GM18870 (cell line): ENCODE measurements around the gene RPRML.
"Not testable (repeated sequence)": the region's sequence is repeated elsewhere in the genome, so short reads cannot be mapped to it uniquely, and the experiment has no call there.

Source experiments
- ATAC-seq: cut with Tn5 transposase; IDR thresholded peaks from one replicate; pipeline ENCODE4 v1.9.1; 2021; ENCODE audit warnings: moderate library complexity; ENCODE audit not compliant: unreplicated experiment

Gene RPRML

GRCh38 chr17:46976626-46977270 lies 2.3 kb downstream of the RPRML start:
- ATAC-seq = no peak

- ATAC-seq = no peak
Observed at GRCh38 chr17:46975287-46975686, 3.8 kb downstream of the RPRML start.

GRCh38 chr17:46974086-46974485 lies 5.0 kb downstream of the RPRML start:
- no peak for ATAC-seq

- ATAC-seq = no peak
Observed at GRCh38 chr17:46972346-46972745, 6.7 kb downstream of the RPRML start.

- ATAC-seq = no peak
Observed at GRCh38 chr17:46971647-46972300, 7.3 kb downstream of the RPRML start.

GRCh38 chr17:46968896-46969295 lies 10.2 kb downstream of the RPRML start:
- no peak for ATAC-seq

- ATAC-seq = no peak
Observed at GRCh38 chr17:46968224-46968834, 10.7 kb downstream of the RPRML start.

- no peak for ATAC-seq
Observed at GRCh38 chr17:46964315-46965265, 14.5 kb downstream of the RPRML start.

GRCh38 chr17:46963571-46963970 lies 15.5 kb downstream of the RPRML start:
- ATAC-seq = no peak

- ATAC-seq = no peak
Observed at GRCh38 chr17:46962374-46962790, 16.7 kb downstream of the RPRML start.

- ATAC-seq = no peak
Observed at GRCh38 chr17:46960152-46960551, 18.9 kb downstream of the RPRML start.

GRCh38 chr17:46958041-46958591 lies 20.9 kb downstream of the RPRML start:
- no peak for ATAC-seq

GRCh38 chr17:46953191-46953590 lies 25.9 kb downstream of the RPRML start:
- not testable (repeated sequence) for ATAC-seq

- ATAC-seq = no peak
Observed at GRCh38 chr17:46952115-46952514, 26.9 kb downstream of the RPRML start.

GRCh38 chr17:46951706-46952105 lies 27.3 kb downstream of the RPRML start:
- no peak for ATAC-seq

GRCh38 chr17:46950997-46951621 lies 27.9 kb downstream of the RPRML start:
- no peak for ATAC-seq

- ATAC-seq = no peak
Observed at GRCh38 chr17:46950342-46950996, 28.6 kb downstream of the RPRML start.

GRCh38 chr17:46949291-46950174 lies 29.5 kb downstream of the RPRML start:
- ATAC-seq = no peak

GRCh38 chr17:46948544-46948943 lies 30.5 kb downstream of the RPRML start:
- no peak for ATAC-seq
